T-helper 9 cell (primary cell): Measurements from ENCODE around the gene PHF13.
A peak's percentile ranks its signal among the peaks of the same experiment; 100 is the strongest.

Source experiments
- DNase-seq: peaks from one replicate; pipeline ENCODE4 v3.0.0-alpha.2; 2020
- total RNA-seq, 2 donors: gene quantifications; one replicate each; lab custom pipeline; 2026; lab: John Stamatoyannopoulos, UW

The PHF13 gene
- total RNA-seq = 9.4 to 23.2 reads per million in 2 donors

GRCh38 chr1:6613361-6614018 is at the start of gene PHF13:
Gene PHF13, plus strand, starts transcription at chr1:6613731. Its CDS starts 336 bp downstream, at chr1:6614067.
- peak; percentile 99 for DNase-seq

DNA sequence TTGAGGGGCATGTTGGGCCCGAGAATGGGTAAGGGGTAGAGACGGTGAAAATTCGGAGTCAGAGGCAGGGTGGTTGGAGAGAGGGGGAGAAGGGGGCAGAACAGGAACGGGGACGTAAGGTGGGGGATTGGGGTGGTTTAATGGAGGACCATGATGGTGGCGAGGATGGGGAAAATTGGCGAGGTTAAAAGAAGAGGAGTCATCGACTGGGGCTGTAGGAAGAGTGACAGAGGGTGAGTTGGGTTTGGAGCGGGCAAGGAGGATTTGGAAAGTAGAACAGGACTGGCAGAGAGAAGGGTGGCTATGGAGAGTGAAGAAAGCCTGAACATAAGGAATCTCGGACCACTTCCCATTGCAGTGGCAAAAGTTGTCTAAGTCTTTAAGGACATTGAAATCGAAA is 44.5 kb upstream of the PHF13 start:
- DNase-seq = no peak

- no peak for DNase-seq
Measured at GRCh38 chr1:6570100-6570499, 43.4 kb upstream of the PHF13 start.

- DNase-seq = no peak
Measured at GRCh38 chr1:6570987-6571386, 42.5 kb upstream of the PHF13 start.

DNA sequence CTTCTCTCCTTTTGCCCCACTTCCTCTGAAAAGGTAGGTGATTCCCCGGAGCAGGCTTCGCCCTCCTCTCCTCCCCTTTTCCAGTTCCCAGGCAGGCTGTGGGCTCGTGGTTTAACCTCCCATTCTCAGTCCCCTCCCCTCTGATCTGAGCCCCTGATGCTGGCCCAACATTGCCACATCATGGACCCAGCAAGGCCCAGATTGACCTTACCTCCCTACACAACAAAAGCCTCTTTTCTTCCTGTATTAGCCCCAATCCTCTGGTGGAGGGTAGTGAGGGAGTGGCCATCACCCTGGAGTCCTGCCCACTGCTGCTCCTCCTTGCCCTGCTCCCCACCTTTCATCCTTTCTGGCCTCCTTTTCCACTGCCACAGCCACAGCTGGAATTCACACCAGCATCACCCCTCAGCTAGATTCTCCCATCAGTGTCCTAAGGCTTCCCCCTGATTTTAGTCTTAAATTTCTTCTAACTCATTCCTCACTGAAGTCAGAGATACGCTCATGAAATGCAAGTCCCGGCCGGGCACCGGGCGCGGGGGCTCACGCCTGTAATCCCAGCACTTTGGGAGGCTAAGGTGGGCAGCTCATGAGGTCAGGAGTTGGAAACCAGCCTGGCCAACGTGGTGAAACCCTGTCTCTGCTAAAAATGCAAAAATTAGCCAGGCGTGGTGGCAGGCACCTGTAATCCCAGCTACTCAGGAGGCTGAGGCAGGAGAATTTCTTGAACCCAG is 40.7 kb upstream of the PHF13 start:
- no peak for DNase-seq

DNA sequence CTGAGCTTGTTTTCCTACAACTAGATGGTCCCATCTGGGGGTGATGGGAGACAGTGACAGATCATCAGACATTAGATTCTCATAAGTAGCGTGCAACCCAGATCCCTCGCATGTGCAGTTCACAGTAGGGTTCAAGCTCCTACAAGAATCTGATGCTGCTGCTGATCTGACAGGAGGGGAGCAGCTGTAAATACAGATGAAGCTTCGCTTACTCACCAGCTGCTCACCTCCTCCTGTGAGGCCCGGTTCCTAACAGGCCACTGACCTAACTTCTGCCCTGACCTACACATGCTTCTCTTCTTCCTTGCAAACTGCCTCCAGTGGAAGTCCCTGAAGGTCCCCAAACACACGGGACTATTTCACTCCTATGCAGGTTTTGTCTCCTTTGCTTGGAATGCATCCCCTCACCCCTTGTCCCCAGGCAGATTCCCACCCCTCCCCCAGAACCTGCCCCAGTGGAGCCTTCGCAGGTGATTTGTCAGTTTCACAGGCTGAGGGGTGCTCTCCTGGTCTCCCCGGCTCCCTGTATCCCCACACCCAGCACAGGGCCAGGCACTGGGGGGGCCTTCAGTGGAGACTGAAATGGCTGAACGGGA is 39.4 kb upstream of the PHF13 start:
- DNase-seq = no peak

GRCh38 chr1:6574818-6575217 is 38.7 kb upstream of the PHF13 start:
- DNase-seq = no peak

- DNase-seq = no peak
Measured at GRCh38 chr1:6577831-6578525, 35.6 kb upstream of the PHF13 start.

DNA sequence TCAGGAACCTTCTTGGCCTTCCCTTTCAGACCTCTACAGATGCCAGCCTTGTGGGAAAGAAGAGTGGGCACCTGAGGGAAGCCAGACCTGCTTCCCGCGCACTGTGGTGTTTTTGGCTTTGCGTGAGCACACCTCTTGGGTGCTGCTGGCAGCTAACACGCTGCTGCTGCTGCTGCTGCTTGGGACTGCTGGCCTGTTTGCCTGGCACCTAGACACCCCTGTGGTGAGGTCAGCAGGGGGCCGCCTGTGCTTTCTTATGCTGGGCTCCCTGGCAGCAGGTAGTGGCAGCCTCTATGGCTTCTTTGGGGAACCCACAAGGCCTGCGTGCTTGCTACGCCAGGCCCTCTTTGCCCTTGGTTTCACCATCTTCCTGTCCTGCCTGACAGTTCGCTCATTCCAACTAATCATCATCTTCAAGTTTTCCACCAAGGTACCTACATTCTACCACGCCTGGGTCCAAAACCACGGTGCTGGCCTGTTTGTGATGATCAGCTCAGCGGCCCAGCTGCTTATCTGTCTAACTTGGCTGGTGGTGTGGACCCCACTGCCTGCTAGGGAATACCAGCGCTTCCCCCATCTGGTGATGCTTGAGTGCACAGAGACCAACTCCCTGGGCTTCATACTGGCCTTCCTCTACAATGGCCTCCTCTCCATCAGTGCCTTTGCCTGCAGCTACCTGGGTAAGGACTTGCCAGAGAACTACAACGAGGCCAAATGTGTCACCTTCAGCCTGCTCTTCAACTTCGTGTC is 34.7 kb upstream of the PHF13 start:
- DNase-seq = no peak

- peak; percentile 96 for DNase-seq
Measured at GRCh38 chr1:6579374-6580118, 34.0 kb upstream of the PHF13 start, which contains the start of gene ZBTB48. Gene ZBTB48, plus strand, starts transcription at chr1:6579994. Its CDS starts 616 bp downstream, at chr1:6580610.

- DNase-seq = no peak
Measured at GRCh38 chr1:6580119-6580592, 33.4 kb upstream of the PHF13 start.

DNA sequence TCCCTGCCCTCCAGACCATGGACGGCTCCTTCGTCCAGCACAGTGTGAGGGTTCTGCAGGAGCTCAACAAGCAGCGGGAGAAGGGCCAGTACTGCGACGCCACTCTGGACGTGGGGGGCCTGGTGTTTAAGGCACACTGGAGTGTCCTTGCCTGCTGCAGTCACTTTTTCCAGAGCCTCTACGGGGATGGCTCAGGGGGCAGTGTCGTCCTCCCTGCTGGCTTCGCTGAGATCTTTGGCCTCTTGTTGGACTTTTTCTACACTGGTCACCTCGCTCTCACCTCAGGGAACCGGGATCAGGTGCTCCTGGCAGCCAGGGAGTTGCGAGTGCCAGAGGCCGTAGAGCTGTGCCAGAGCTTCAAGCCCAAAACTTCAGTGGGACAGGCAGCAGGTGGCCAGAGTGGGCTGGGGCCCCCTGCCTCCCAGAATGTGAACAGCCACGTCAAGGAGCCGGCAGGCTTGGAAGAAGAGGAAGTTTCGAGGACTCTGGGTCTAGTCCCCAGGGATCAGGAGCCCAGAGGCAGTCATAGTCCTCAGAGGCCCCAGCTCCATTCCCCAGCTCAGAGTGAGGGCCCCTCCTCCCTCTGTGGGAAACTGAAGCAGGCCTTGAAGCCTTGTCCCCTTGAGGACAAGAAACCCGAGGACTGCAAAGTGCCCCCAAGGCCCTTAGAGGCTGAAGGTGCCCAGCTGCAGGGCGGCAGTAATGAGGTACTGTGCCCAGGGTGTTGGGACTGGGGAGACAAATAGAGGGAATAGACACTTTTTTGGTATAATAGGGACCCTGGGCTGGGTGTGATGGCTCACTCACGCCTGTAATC is 32.7 kb upstream of the PHF13 start:
- DNase-seq = no peak

GRCh38 chr1:6581561-6582305 is 31.8 kb upstream of the PHF13 start:
- no peak for DNase-seq

GRCh38 chr1:6582370-6582769 is 31.2 kb upstream of the PHF13 start:
- no peak for DNase-seq

DNA sequence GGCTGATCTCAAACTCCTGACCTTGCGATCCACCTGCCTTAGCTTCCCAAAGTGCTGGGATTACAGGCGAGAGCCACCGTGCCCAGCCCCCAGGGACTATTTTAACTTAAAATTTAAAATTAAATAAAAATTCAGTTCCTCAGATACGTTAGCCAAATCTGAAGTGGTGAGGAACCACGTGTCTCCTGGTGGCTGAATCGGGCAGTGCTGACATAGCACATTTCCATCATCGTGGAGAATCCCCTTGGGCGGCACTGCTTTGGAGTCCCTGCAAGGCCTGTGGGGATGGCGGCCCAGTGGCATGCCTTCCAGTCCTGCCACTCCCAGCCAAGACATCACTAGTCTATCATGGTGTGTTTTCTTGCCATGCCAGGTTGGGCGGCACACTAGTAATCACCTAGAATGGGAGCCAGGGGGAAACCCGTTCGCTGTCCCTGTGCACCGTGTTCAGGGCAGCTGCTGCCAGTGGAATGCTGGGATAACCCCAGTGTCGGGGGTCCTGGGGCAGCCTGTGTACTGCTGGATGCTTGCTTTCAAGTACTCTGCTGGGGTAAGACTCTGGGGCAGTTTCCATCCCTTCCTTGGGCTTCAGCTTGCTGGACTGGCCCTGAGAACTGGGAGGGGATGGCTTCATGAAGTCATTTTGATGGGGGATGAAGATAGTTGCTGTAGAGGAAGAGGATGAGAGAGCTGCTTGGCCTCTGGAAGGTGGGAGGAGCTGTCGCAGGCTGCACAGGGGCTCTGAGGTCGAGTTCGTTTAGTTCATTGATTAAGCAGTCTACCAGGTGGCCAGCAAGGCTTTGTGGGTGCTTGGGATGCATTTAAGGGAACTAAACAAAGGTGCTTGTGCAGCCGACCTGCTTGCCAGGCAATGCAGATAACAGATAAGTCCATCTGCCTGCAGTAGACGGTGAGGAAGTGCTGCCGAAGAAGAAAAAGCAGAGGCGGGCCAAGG is 29.1 kb upstream of the PHF13 start:
- no peak for DNase-seq

GRCh38 chr1:6585081-6585722 is 28.3 kb upstream of the PHF13 start:
- no peak for DNase-seq

DNA sequence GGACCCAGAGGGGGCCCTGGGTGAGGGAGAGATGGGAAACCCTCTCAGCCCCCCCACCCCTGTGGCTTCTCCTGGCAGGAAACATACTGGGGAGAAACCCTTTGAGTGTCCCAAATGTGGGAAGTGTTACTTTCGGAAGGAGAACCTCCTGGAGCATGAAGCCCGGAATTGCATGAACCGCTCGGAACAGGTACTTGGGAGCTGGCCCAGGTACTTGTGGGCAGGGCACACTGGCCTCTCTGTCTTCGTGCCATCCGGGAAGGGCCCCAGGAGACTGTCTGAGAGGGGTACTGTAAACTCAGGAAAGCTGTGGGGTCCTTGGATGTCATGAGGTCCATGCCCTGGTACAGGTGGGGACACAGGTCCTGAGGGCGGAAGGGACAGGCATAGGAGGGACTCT is 27.7 kb upstream of the PHF13 start:
- DNase-seq = no peak

GRCh38 chr1:6586404-6586816 is 27.1 kb upstream of the PHF13 start:
- DNase-seq = no peak
